HL-60 (cell line): ENCODE data around the gene PRKACB.

Experiments
- CTCF ChIP-seq: IDR thresholded peaks from one replicate; pipeline ENCODE4 v1.5.1; 2011; ENCODE audit warnings: low read length, control low read depth, inconsistent platforms; ENCODE audit not compliant: insufficient read depth
- GABPA ChIP-seq: IDR thresholded peaks from 2 replicates; pipeline ENCODE4 v1.6.1; 2012; ENCODE audit warnings: low read depth
- POLR2AphosphoS5 ChIP-seq: IDR thresholded peaks from 2 replicates; pipeline ENCODE4 v1.6.1; 2012; ENCODE audit warnings: low read depth
- REST ChIP-seq: IDR thresholded peaks from 2 replicates; pipeline ENCODE4 v1.6.1; 2012; ENCODE audit warnings: low read depth; ENCODE audit not compliant: insufficient replicate concordance

- TF ChIP-seq POLR2AphosphoS5: no peak
- TF ChIP-seq CTCF: no peak
- TF ChIP-seq GABPA: no peak
- no peak for TF ChIP-seq REST
Observed at GRCh38 chr1:84283381-84283780, 139.3 kb downstream of the PRKACB start.
